Measurements from ENCODE around the gene STAC2.
"Not testable (repeated sequence)": the region's sequence is repeated elsewhere in the genome, so short reads cannot be mapped to it uniquely, and the experiment has no call there.

Gene STAC2

DNA sequence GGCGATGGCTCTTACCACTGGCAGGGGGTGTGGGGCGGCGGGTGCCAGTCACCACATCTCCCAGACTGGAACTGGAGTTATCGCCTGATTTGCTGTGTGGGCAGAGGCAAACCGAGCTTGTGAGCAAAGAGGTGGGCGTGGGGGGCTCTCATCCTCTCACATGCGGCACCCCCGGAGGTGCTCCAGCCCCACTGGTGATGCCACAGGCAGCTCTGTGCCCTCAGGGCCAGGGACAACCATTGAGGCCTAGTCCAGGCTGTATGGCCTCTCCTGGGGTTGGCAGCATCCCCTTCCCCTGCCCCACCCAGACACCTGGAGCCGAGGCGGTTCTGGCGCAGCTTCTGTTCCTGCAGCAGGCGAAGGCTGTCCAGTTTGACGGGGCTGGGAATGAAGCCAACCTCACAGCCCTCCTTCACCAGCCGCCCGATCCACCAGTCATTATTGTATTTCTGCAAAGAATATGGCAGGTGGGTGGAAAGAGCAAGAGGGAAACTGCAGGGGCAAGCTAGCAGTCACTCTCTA is 39.2 kb downstream of the STAC2 start:
- no peak for DNase-seq (ENCODE audit: low read depth)

GRCh38 chr17:39183720-39184119 is 42.0 kb downstream of the STAC2 start:
- no peak for DNase-seq (ENCODE audit: low read depth)

- DNase-seq (ENCODE audit: low read depth), result no peak
Measured at GRCh38 chr17:39183045-39183444, 42.7 kb downstream of the STAC2 start.

GRCh38 chr17:39181303-39181702 is 44.4 kb downstream of the STAC2 start:
- DNase-seq (ENCODE audit: low read depth), result no peak

- DNase-seq (ENCODE audit: low read depth), result peak; percentile 56
Measured at GRCh38 chr17:39178536-39178935, 47.2 kb downstream of the STAC2 start.

- peak; percentile 27 for DNase-seq (ENCODE audit: low read depth)
Measured at GRCh38 chr17:39177256-39177655, 48.5 kb downstream of the STAC2 start.

- DNase-seq (ENCODE audit: low read depth), result peak; percentile 43
Measured at GRCh38 chr17:39175695-39176093, 50.1 kb downstream of the STAC2 start.

GRCh38 chr17:39174920-39175694 is 50.6 kb downstream of the STAC2 start:
- peak; percentile 69 for DNase-seq (ENCODE audit: low read depth)

GRCh38 chr17:39173526-39174274 is 52.0 kb downstream of the STAC2 start:
- DNase-seq (ENCODE audit: low read depth), result no peak

DNA sequence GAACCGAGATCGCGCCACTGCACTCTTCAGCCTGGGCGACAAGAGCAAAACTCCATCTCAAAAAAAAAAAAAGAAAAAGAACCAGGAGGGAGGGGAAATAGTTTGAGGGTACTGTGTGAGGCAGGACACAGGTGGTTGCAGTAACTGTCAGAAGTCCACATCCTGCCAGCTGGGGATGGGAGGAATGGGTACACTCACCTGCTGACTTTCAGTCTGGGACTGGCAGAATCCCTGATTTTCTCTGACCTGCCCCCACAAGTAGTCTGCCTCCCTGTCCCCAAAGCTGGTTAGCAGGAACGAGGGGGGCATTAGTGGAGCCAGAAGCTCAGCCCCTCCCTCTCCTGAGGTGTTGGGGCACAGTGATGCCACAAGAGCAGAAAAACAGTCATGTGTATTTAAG is 52.7 kb downstream of the STAC2 start:
- DNase-seq (ENCODE audit: low read depth), result no peak

GRCh38 chr17:39171933-39172332 is 53.8 kb downstream of the STAC2 start:
- DNase-seq (ENCODE audit: low read depth), result no peak

GRCh38 chr17:39170558-39170957 is 55.2 kb downstream of the STAC2 start:
- no peak for DNase-seq (ENCODE audit: low read depth)

GRCh38 chr17:39170109-39170508 is 55.6 kb downstream of the STAC2 start:
- no peak for DNase-seq (ENCODE audit: low read depth)

- DNase-seq (ENCODE audit: low read depth), result no peak
Measured at GRCh38 chr17:39169518-39169917, 56.2 kb downstream of the STAC2 start.

DNA sequence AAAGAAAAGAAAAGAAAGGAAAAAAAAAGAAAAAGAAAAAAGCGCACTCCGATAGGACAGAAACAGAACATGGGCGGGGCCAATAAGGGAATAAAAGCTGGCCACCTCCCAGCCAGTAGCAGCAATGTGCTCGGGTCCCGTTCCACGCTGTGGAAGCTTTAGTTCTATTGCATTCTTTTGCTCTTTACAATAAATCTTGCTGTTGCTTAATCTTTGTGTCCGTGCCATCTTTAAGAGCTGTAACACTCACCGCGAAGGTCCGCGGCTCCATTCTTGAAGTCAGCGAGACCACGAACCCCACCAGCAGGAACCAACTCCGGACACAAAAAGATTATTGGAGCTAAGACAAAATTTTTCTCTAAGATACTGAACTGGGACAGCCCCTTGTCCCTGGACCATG is 56.6 kb downstream of the STAC2 start:
- no peak for DNase-seq (ENCODE audit: low read depth)

GRCh38 chr17:39168503-39168902 is 57.2 kb downstream of the STAC2 start:
- DNase-seq (ENCODE audit: low read depth), result not testable (repeated sequence)

GRCh38 chr17:39167476-39167875 is 58.3 kb downstream of the STAC2 start:
- no peak for DNase-seq (ENCODE audit: low read depth)

DNA sequence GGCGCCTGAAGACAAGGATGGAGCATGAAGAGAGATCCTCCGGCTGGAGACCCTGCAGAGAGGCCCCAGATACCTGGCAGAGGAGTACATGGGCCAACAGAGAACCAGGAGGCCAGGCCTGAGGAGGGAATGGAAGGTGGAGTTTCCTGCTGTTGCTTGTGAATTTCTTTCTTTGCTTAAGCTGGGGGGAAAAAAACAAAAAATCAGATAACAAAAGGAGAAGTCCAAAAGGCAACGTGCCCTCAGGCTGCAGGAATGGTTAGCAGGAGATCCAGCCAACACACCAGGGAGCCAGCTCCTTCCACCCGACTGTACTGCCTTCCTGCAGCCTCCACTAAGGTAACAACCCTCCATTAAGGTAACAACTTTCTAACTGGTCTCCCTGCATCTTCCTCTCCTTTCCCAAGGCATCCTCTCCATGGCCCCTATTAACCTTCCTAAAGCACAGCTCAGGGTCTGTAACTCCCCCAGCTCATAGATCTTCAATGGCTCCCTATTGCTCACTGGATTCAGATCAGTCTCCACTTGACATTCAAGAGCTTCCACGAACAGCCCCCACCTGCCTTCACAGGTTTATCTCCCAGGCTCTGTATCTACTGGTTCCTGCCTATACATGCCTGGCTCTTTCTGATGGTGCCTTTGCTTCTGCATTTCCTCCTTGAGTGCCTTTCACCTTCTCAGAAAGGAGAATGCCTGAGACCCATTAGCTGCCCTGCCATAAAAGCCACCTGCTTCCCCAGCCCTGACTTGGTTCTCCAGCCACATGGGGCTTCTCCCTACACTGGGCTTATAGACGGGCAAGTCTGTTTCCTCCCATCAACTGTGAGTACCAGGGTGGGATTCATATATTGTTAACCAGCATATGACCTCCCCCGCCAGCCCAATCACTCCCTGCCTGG is 59.1 kb downstream of the STAC2 start:
- DNase-seq (ENCODE audit: low read depth), result no peak

GRCh38 chr17:39165841-39166349 is 59.9 kb downstream of the STAC2 start, which contains the start of gene ARL5C:
Gene ARL5C (minus strand): TSS chr17:39166161. CDS start chr17:39165760, 401 bp downstream.
- no peak for DNase-seq (ENCODE audit: low read depth)

DNA sequence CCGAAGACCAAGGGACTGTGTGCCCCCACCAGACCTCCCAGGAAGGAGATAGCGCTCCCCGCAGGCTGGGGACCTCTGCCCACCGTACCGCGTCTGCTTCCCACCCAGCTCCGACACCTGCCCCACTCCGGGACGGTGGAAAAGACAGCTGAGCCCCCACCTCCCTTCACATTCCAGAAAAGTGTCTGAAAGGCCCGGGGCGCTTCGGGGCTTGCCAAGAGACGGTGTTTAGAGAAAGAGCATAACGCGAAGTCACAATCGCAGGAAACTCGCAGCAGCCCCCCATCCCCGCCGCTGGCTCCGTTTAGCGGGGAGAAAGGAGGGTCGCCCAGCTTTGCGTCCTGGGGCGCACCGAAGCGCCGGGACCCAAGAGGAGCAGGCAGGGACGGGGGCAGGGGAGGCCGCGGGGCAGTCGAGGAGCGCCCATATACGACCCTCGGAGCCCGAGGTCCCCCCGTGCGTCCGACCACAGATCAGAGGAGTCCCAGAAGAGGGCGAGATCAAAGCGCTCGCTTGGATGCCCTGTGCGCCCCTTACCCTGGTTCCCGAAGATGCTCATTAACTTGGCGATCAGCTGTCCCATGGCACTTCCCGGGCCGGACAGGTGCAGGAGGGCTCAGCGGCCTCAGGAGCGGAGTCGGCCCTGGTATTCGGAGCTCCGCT is 60.4 kb downstream of the STAC2 start:
- no peak for DNase-seq (ENCODE audit: low read depth)

DNA sequence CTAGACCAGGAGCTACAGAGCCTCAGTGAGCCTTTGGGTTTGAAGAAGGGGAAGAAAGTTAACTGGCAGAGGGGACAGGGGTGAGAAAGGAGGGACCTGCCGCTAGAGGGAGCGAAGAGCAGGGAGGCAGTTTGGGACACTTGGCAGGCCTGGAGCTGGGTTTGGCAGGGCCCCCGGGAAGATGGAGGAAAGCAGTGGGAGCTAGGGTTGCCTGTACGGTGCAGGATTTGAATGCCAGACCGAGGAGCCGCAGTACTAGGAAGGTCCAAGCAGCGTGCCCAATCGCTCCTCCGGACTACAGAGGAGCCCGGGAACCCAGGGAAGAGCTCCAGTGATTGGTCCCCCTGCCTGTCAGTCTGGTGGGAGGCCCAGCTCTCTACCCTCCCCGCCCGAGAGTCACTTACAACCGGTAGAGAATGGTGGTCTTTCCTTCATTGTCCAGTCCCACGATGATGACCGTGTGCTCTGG is 61.0 kb downstream of the STAC2 start:
- DNase-seq (ENCODE audit: low read depth), result peak; percentile 94

Data from EH (cell line).